Measurements from ENCODE around the gene ZNF710. TPM values are rescaled to one million over a fixed set of nuclear protein-coding genes. Genes with fewer than 3 reads are reported as not detected.

ZNF710 gene
- total and polyA plus RNA-seq, 2 donors (not counting 3 experiments of a cell fraction or from before 2014, with no cell fraction given), result 8.9 to 32.4 TPM

GRCh38 chr15:90007076-90007460 lies 5.9 kb downstream of the ZNF710 start:
- Histone ChIP-seq H3K79me2 (ENCODE audit: control insufficient read depth, insufficient read depth, low read length) (peaks cover 82% of the 10 kb centered on the region), H3K9me3 (replicated peaks; ENCODE audit: control insufficient read depth, insufficient read depth, low read length) (peaks cover 3% of the 10 kb centered on the region)
- POLR2A ChIA-PET, result no interaction called here

More at GRCh38 chr15:90007076-90007460, 5.9 kb downstream of the ZNF710 start:
- peaks cover 0 to 2% of the 10 kb centered on the region in 2 experiments for H3K36me3 ChIP-seq (ENCODE audit: control insufficient read depth in 2 of 2, extremely low read depth in 1 of 2, insufficient read depth in 2 of 2, low read length in 2 of 2)
- CTCF ChIA-PET, result no interaction called here
- no peak overlapping the region for H3K4me3 ChIP-seq (replicated peaks in 1 of 3; ENCODE audit: insufficient read depth in 1 of 3, low read depth in 1 of 3, low read length in 3 of 3)
- intact Hi-C loops (cut with micrococcal nuclease) (no loop called here), dilution Hi-C loops (cut with MboI; ENCODE audit: extremely low pct_ligation_motif_present, low sequenced_read_pairs) (no loop called here)
- BruUV-seq (replicated peaks), result no TSS peak
- no peaks in the 10 kb centered on the region for H3K27me3 ChIP-seq (ENCODE audit: control insufficient read depth in 2 of 2, insufficient read depth in 2 of 2, low read length in 2 of 2)
- no peak overlapping the region for H2AFZ ChIP-seq (ENCODE audit: low read depth, low read length)
- H3K4me2 ChIP-seq (ENCODE audit: insufficient read depth, low read length), result no peak overlapping the region
- no peak for FAIRE-seq
- no peaks in the 10 kb centered on the region for H4K20me1 ChIP-seq (replicated peaks; ENCODE audit: control insufficient read depth, extremely low read depth, insufficient read depth, low read length)
- H3K9ac ChIP-seq (replicated peaks; ENCODE audit: extremely low read depth, insufficient read depth, low read length), result no peak overlapping the region
- no peaks in the 10 kb centered on the region for H3K9me1 ChIP-seq (replicated peaks; ENCODE audit: control insufficient read depth, extremely low read depth, insufficient read depth, low read length)
- no peak for DNase-seq (ENCODE audit: low read depth, low spot score)
- no peak overlapping the region for H3K27ac ChIP-seq (ENCODE audit: insufficient read depth, low read depth, low read length)
- peaks cover 21% of the 10 kb centered on the region for H3K4me1 ChIP-seq (ENCODE audit: control insufficient read depth, extremely low read depth, insufficient read depth, low read length)
- TF ChIP-seq CTCF (IDR thresholded peaks at IDR 0.05; ENCODE audit: extremely low read depth in 1 of 2, insufficient read depth in 1 of 2, low read depth in 1 of 2, low read length in 2 of 2) (no peak), POLR2A (IDR thresholded peaks at IDR 0.05; ENCODE audit: low read depth, low read length) (no peak), EZH2 (IDR thresholded peaks at IDR 0.05; ENCODE audit: borderline replicate concordance, low read depth, low read length, severe bottlenecking) (no peak), GATA2 (IDR thresholded peaks at IDR 0.05; ENCODE audit: insufficient read depth, insufficient read length, low read depth, low read length) (no peak), FOS (IDR thresholded peaks at IDR 0.05; ENCODE audit: borderline replicate concordance, insufficient read depth, low read length) (no peak), MAX (IDR thresholded peaks at IDR 0.05; ENCODE audit: insufficient read depth, insufficient read length) (no peak), MYC (IDR thresholded peaks at IDR 0.05; ENCODE audit: low read depth, low read length) (no peak), JUN (IDR thresholded peaks at IDR 0.05; ENCODE audit: borderline replicate concordance, insufficient read depth, insufficient read length, low read depth) (no peak), POLR2AphosphoS5 (IDR thresholded peaks at IDR 0.05; ENCODE audit: insufficient read depth, low read depth, low read length) (no peak)
